Measurements from ENCODE around the gene CCDC88A.
"Not testable (repeated sequence)": the region's sequence is repeated elsewhere in the genome, so short reads cannot be mapped to it uniquely, and the experiment has no call there.

Gene CCDC88A

GRCh38 chr2:55309446-55309845, 110.2 kb downstream of the CCDC88A start:
- DNase-seq (ENCODE audit: low read depth in 2 of 2): no peak

- no peak for DNase-seq (ENCODE audit: low read depth in 2 of 2)
Measured at GRCh38 chr2:55302241-55302640, 117.4 kb downstream of the CCDC88A start.

GRCh38 chr2:55301277-55301676, 118.4 kb downstream of the CCDC88A start:
- no peak for DNase-seq (ENCODE audit: low read depth in 2 of 2)

- DNase-seq (ENCODE audit: low read depth in 2 of 2): no peak
Measured at GRCh38 chr2:55296393-55296792, 123.3 kb downstream of the CCDC88A start.

- DNase-seq (ENCODE audit: low read depth in 2 of 2): no peak
Measured at GRCh38 chr2:55283083-55283482, 136.6 kb downstream of the CCDC88A start.

- peak; percentile 68 to 73 for DNase-seq (ENCODE audit: low read depth in 2 of 2)
Measured at GRCh38 chr2:55282110-55282917, 137.3 kb downstream of the CCDC88A start.

- DNase-seq (ENCODE audit: low read depth in 2 of 2): not testable (repeated sequence)
Measured at GRCh38 chr2:55280851-55281546, 138.7 kb downstream of the CCDC88A start.

GRCh38 chr2:55279859-55280424, 139.7 kb downstream of the CCDC88A start:
- not testable (repeated sequence) for DNase-seq (ENCODE audit: low read depth in 2 of 2)

- DNase-seq (ENCODE audit: low read depth in 2 of 2): not testable (repeated sequence)
Measured at GRCh38 chr2:55279214-55279835, 140.3 kb downstream of the CCDC88A start.

- no peak for DNase-seq (ENCODE audit: low read depth in 2 of 2)
Measured at GRCh38 chr2:55277310-55277709, 142.3 kb downstream of the CCDC88A start.

GRCh38 chr2:55274346-55274745, 145.3 kb downstream of the CCDC88A start:
- DNase-seq (ENCODE audit: low read depth in 2 of 2): not testable (repeated sequence)

GRCh38 chr2:55269645-55269990, 150.0 kb downstream of the CCDC88A start:
- DNase-seq (ENCODE audit: low read depth in 2 of 2): no peak

- peak; percentile 68 to 74 for DNase-seq (ENCODE audit: low read depth in 2 of 2)
Measured at GRCh38 chr2:55268907-55269644, 150.6 kb downstream of the CCDC88A start, which contains the start of gene MTIF2. TSS of gene MTIF2 (minus strand) at chr2:55269231. CDS start at chr2:55263858, 5,373 bp downstream.

- DNase-seq (ENCODE audit: low read depth in 2 of 2): no peak
Measured at GRCh38 chr2:55268288-55268906, 151.3 kb downstream of the CCDC88A start.

GRCh38 chr2:55259586-55259985, 160.1 kb downstream of the CCDC88A start:
- not testable (repeated sequence) for DNase-seq (ENCODE audit: low read depth in 2 of 2)

GRCh38 chr2:55252832-55253231, 166.8 kb downstream of the CCDC88A start:
- DNase-seq (ENCODE audit: low read depth in 2 of 2): no peak

- no peak for DNase-seq (ENCODE audit: low read depth in 2 of 2)
Measured at GRCh38 chr2:55247025-55247424, 172.6 kb downstream of the CCDC88A start.

- DNase-seq (ENCODE audit: low read depth in 2 of 2): no peak
Measured at GRCh38 chr2:55245411-55245810, 174.2 kb downstream of the CCDC88A start.

GRCh38 chr2:55242617-55243016, 177.0 kb downstream of the CCDC88A start:
- DNase-seq (ENCODE audit: low read depth in 2 of 2): no peak

- not testable (repeated sequence) for DNase-seq (ENCODE audit: low read depth in 2 of 2)
Measured at GRCh38 chr2:55241582-55241981, 178.1 kb downstream of the CCDC88A start.

- no peak for DNase-seq (ENCODE audit: low read depth in 2 of 2)
Measured at GRCh38 chr2:55239656-55240222, 179.9 kb downstream of the CCDC88A start.

Data from stimulated activated CD4-positive, alpha-beta T cell treated with anti-CD3 and anti-CD28 coated beads, Interleukin-1b, Interleukin-23, amount 100 ng/mL, for 1 hour (primary cell).